Effector memory CD4-positive, alpha-beta T cell (primary cell): ENCODE results near the gene LHX4.

Experiments
- DNase-seq, 3 donors: peaks; one replicate each; pipeline ENCODE4 v3.0.0-alpha.2; 2020
- H3K27ac ChIP-seq: 2 replicates; pipeline ENCODE4 v1.7.0; 2013; ENCODE audit warnings: mild to moderate bottlenecking, low read length, moderate library complexity; ENCODE audit not compliant: insufficient read depth, poor library complexity, severe bottlenecking
- H3K27me3 ChIP-seq: replicated peaks from 2 replicates; pipeline ENCODE4 v1.7.0; 2013; ENCODE audit warnings: mild to moderate bottlenecking, low read length; ENCODE audit not compliant: insufficient read depth, control insufficient read depth, poor library complexity, severe bottlenecking
- H3K36me3 ChIP-seq: 2 replicates; pipeline ENCODE4 v1.7.0; 2013; ENCODE audit warnings: mild to moderate bottlenecking, low read length, moderate library complexity; ENCODE audit not compliant: control insufficient read depth, insufficient read depth
- H3K4me1 ChIP-seq: 2 replicates; pipeline ENCODE4 v1.7.0; 2013; ENCODE audit warnings: low read length, mild to moderate bottlenecking; ENCODE audit not compliant: control insufficient read depth, insufficient read depth, poor library complexity, severe bottlenecking
- H3K4me3 ChIP-seq: 2 replicates; pipeline ENCODE4 v1.7.0; 2013; ENCODE audit warnings: low read length, low read depth, mild to moderate bottlenecking; ENCODE audit not compliant: insufficient read depth, poor library complexity, severe bottlenecking
- H3K9me3 ChIP-seq: 2 replicates; pipeline ENCODE4 v1.7.0; 2013; ENCODE audit warnings: mild to moderate bottlenecking, low read length, moderate library complexity; ENCODE audit not compliant: control insufficient read depth

The LHX4 gene

GRCh38 chr1:180265201-180265600 lies 35.1 kb downstream of the LHX4 start:
- Histone ChIP-seq H3K4me1 (no peaks in the 10 kb centered on the region), H3K27me3 (no peaks in the 10 kb centered on the region), H3K36me3 (no peaks in the 10 kb centered on the region), H3K9me3 (no peaks in the 10 kb centered on the region), H3K27ac (no peak overlapping the region), H3K4me3 (no peak overlapping the region)
- no peak for DNase-seq

GRCh38 chr1:180265871-180266270 lies 35.8 kb downstream of the LHX4 start:
- no peaks in the 10 kb centered on the region for H3K4me1 ChIP-seq
- DNase-seq: no peak
- H3K27me3 ChIP-seq: no peaks in the 10 kb centered on the region
- H3K9me3 ChIP-seq: no peaks in the 10 kb centered on the region
- no peak overlapping the region for H3K4me3 ChIP-seq
- H3K36me3 ChIP-seq: no peaks in the 10 kb centered on the region
- no peak overlapping the region for H3K27ac ChIP-seq

DNA sequence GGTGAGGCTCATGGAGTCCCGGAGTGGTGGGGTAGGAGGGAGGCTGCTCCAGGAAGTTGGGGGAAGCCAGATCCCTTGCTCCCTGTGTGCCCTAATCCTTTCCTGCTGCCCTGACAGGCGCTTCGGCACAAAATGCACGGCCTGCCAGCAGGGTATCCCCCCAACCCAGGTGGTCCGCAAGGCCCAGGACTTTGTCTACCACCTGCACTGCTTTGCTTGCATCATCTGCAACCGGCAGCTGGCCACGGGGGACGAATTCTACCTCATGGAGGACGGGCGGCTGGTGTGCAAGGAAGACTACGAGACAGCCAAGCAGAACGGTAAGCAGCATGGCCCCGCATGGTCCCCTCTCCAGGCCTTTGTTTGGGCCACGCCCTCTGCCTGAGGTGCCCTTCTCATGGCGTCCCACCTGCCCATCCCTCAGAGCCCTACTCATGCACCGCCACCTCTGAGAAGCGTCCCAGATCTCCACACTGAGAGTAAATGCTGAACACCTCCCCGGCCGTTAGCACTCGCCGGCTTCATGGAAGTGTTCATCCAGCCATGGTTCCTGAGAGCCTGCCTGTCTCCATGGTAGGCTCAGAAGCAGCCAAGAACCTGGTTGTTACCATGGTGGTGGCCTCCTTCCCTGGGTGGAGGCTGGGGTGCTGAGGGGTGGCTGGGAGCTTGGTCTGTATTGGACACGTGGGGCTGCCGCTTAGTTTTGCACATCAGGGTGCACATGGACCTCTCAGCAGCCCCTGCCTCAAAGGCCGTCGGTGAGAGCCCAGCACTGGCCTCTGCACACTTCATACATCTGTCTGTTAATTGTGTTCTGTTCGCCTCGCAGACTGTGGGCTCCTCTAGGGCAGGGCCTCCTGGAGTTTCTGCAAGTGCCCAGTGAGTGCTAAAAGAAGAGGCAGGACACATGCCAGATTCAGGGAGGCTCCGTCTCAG lies 36.5 kb downstream of the LHX4 start:
- Histone ChIP-seq H3K4me3 (no peak overlapping the region), H3K27ac (no peak overlapping the region), H3K27me3 (no peaks in the 10 kb centered on the region), H3K36me3 (no peaks in the 10 kb centered on the region), H3K4me1 (no peaks in the 10 kb centered on the region), H3K9me3 (no peaks in the 10 kb centered on the region)
- DNase-seq: no peak

- DNase-seq: no peak
- Histone ChIP-seq H3K4me3 (no peak overlapping the region), H3K27ac (no peak overlapping the region), H3K4me1 (no peaks in the 10 kb centered on the region), H3K36me3 (no peaks in the 10 kb centered on the region), H3K9me3 (no peaks in the 10 kb centered on the region), H3K27me3 (no peaks in the 10 kb centered on the region)
These were observed 37.1 kb downstream of the LHX4 start for GRCh38 chr1:180267211-180267561.

- no peaks in the 10 kb centered on the region for H3K9me3 ChIP-seq
- no peaks in the 10 kb centered on the region for H3K36me3 ChIP-seq
- no peaks in the 10 kb centered on the region for H3K4me1 ChIP-seq
- H3K27ac ChIP-seq: no peak overlapping the region
- no peaks in the 10 kb centered on the region for H3K27me3 ChIP-seq
- H3K4me3 ChIP-seq: no peak overlapping the region
- DNase-seq: no peak
These were observed 37.9 kb downstream of the LHX4 start for GRCh38 chr1:180267761-180268555.

DNA sequence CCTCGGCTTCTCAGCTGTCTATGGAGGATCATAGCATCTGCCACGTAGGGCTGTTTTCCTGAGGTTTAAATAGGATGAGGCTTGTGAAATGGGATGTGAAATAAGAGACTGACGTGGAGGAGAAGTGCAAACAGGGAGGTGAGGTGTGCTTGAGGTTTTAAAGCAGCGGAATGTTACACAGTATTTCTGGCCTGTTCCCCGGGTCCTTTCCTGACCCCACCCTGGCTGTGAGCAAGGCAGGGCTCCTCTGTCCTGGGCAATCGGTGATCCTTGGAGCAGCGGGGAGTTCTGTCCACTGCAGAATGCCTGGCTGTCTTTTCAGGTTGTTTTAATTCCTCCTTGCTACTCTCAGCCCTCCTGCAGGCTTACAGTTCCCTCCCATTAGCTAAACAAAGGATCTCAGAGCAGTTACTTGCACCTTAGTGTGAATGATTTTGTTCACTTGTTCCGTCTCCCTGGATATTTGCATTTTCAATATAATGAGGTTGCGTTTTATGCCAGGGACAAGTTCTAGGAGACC lies 38.6 kb downstream of the LHX4 start:
- DNase-seq: no peak
- Histone ChIP-seq H3K36me3 (peaks cover under 1% of the 10 kb centered on the region), H3K4me3 (no peak overlapping the region), H3K27ac (no peak overlapping the region), H3K4me1 (no peaks in the 10 kb centered on the region), H3K9me3 (no peaks in the 10 kb centered on the region), H3K27me3 (no peaks in the 10 kb centered on the region)

GRCh38 chr1:180269645-180270529 lies 39.8 kb downstream of the LHX4 start:
- peaks cover 2% of the 10 kb centered on the region for H3K36me3 ChIP-seq
- H3K9me3 ChIP-seq: no peaks in the 10 kb centered on the region
- H3K4me3 ChIP-seq: no peak overlapping the region
- DNase-seq: no peak
- H3K27ac ChIP-seq: no peak overlapping the region
- H3K27me3 ChIP-seq: no peaks in the 10 kb centered on the region
- no peaks in the 10 kb centered on the region for H3K4me1 ChIP-seq

DNA sequence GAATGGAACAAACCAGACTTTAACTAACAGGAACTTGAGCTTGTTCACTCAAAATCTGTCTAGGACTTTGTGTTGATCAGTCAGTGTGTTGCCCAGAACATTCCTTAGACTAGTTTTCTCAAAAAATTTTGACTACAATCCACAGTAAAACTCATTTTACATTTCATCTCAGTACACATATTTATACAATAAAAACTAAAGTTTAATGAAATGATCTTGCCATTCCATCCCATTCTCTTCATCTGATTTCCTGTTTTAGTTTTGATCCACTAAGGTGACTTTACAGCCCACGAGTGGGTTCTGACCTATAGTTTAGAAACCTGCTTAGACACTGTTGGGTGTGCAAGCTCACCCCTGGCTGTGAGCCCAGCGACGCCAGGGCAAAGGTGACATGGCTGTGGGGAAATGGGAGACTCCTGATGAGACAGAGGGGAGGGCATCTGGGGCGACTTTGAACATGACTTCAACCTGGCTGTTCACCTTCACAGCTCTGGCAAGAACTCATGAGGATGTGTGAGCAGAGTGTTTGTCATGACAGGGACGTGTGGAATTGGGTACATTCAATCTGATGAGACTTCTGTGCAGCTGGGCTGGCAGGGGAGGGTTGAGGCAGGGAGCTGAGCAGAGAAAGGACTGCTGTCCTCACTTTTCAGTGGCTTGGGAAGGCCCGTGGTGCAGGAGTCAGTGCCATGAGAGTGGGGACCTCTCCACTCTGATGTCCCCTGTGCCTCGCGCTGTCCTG lies 40.6 kb downstream of the LHX4 start:
- Histone ChIP-seq H3K27me3 (no peaks in the 10 kb centered on the region), H3K4me3 (no peak overlapping the region), H3K27ac (no peak overlapping the region), H3K36me3 (peaks cover 9% of the 10 kb centered on the region), H3K4me1 (no peaks in the 10 kb centered on the region), H3K9me3 (no peaks in the 10 kb centered on the region)
- no peak for DNase-seq
